Activated CD8-positive, alpha-beta memory T cell treated with anti-CD3 and anti-CD28 coated beads, Interleukin-2, amount 50 U/mL, for 4 hours (primary cell): ENCODE measurements around the gene RDH8.

Experiments used
- DNase-seq: peaks from one replicate; pipeline ENCODE4 v3.0.0-alpha.2; 2020

Gene RDH8, protein sequence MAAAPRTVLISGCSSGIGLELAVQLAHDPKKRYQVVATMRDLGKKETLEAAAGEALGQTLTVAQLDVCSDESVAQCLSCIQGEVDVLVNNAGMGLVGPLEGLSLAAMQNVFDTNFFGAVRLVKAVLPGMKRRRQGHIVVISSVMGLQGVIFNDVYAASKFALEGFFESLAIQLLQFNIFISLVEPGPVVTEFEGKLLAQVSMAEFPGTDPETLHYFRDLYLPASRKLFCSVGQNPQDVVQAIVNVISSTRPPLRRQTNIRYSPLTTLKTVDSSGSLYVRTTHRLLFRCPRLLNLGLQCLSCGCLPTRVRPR

GRCh38 chr19:10013316-10013715, at the start of gene RDH8:
RDH8 (plus strand) TSS chr19:10013483; CDS start chr19:10013498, 15 bp downstream.
- DNase-seq: no peak

- DNase-seq: no peak
These were observed 47.3 kb upstream of the RDH8 start for GRCh38 chr19:9966024-9966423.

DNA sequence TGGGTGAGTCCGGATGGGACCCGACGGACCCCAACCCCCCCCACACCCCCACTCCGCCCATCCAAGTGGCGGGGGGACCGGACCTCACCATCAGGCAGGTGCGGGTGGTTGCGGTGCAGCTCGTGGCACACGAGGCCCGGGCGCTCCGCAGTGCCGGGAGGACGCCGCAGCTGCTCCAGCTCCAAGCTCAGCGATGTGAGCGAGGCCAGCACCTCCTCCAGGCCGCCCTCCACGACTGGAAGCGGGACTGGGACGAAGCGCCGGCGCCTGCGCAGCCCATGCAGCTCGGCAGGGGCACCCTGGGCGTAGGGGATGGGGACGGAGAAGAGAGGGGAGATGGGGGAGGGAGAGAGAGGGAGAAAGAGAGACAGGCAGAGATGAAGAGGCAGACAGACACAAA, 46.8 kb upstream of the RDH8 start:
- no peak for DNase-seq

GRCh38 chr19:9967326-9967725, 46.0 kb upstream of the RDH8 start:
- no peak for DNase-seq

- DNase-seq: no peak
These were observed 44.2 kb upstream of the RDH8 start for GRCh38 chr19:9968820-9969687.

DNA sequence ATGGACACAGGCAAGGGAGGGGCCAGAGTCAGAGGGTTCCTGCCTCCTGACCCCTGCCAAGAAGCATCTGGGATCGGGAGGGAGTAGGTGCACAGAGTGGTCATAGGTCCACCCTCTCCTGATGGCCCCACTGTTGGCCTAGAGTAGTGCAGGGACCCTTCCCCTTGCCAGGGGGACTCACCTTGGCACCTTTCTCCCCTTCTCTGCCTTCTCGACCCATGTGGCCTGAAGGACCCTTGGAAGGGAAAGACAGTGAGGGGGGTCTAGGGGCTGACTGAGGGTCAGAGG, 43.7 kb upstream of the RDH8 start:
- DNase-seq: no peak

- DNase-seq: no peak
These were observed 42.8 kb upstream of the RDH8 start for GRCh38 chr19:9970481-9970880.

DNA sequence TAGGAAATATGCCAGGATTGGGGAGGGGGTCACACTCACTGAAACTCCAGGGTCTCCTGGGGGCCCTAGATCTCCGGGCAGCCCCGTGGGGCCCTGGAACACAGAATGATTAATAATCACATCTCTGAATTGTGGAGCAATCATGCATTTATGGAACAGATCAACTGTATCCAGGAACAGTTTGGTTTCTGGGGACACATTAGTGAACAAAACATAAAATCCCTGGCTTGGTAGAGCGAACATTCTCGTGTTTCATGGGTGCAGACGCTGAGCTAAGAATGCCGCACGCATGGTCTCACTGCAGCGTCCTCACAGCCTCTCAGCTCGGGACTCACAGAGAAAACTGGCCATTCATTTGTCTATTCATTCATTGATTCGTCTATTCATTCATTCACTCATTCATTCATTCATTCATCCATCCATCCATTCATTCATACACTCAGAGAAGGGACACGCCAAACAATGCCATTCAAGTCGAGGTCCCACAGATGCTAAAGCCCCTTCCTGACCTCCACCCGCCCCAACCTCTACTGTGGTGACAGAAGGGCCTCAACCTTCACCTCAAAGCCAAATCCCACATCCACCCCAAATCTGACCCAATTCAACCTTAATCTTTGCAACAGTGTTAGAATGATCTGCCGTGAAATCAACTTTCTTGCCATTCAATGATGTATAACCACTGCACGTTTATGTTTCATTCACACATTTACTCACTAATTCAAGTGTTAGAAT, 42.0 kb upstream of the RDH8 start:
- no peak for DNase-seq

GRCh38 chr19:9972103-9972502, 41.2 kb upstream of the RDH8 start:
- DNase-seq: no peak

GRCh38 chr19:9981406-9982260, 31.6 kb upstream of the RDH8 start:
- DNase-seq: no peak

GRCh38 chr19:9986787-9987281, 26.4 kb upstream of the RDH8 start:
- no peak for DNase-seq

- no peak for DNase-seq
These were observed 23.8 kb upstream of the RDH8 start for GRCh38 chr19:9989504-9989903.

GRCh38 chr19:9991425-9992191, 21.7 kb upstream of the RDH8 start:
- DNase-seq: no peak

DNA sequence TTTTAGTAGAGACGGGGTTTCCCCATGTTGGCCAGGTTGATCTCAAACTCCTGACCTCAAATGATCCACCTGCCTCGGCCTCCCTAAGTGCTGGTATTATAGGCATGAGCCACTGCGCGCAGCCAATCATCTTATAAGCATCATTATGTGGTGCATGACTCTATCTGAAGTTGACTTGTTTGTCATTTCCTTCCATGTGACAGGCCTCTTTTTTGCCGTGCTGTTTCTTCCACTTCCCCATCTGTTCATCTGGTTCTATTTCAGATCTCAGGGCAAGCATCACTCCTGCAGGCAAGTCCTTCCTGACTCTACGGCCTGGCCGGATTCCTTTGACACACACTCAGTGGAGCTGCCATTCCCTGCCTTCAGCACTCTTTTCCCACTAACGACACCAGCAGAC, 18.2 kb upstream of the RDH8 start:
- no peak for DNase-seq

GRCh38 chr19:9995999-9996398, 17.3 kb upstream of the RDH8 start:
- DNase-seq: no peak

DNA sequence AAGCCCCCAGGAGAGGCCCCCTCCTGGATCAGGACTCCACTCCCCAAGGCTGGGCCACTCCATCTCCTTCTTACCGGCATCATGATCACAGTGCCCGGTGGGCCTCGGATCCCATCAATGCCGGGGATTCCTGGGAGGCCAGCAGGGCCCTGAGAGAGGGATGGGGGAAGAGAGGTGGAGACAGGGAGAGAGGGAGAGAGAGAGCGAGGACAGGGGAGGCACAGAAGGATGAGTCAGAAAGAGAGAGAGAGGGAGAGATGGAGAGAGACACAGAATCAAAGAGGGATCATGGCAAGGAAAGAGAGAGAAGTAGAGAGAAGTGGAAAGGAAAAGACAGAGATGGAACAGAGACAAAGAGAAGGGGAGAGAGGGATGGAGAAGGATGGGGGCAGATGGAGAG, 16.7 kb upstream of the RDH8 start:
- no peak for DNase-seq

DNA sequence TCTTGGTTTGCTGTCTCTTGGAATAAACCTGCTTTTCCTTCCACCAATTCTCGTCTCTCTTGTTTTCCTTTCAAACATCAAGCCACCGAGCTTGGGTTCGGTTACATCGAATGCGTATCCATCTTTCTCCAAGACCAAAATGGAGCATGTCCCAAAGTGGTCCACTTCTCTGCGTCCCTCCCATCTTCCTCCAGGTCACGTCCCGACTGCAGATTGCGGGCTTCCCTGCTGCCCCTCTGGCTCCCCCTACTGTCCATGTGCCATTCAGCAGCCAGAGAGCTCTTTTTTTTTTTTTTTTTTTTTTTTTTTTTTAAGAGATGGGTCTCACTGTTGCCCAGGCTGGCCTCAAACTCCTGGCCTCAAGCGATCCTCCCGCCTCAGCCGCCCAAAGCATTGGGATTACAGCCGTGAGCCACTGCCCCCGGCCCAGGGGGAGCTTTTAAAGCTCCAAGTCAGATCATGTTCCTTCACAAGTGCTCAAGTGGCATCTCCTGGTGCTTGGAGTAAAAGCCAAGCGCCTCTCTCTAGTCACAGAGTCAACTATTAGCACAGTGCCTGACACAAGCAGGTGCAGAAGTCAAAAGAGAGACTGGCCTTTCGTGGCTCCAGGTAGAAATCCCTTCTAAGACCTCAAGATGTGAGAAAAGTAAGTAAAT, 13.0 kb upstream of the RDH8 start:
- peak; percentile 64 for DNase-seq

DNA sequence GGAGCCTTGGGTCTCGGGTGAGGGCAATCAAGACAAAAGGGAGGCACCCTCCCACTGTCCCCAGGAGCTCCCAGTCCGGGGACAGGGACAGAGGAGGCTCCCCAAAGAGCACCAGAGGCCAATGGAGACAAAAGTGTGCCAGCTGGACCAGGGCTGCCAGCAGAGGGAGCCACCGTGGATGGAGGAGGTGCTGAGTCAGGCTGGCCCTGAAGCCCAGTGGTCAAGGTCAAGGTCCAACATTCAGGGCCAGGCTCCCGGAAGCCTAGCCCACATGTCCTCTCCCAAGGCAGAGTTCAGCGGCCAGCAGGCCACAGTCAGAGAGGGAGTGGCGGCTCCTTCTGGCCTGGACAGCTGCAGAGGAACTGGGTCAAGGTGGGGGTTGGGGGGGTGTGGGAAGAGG, 11.4 kb upstream of the RDH8 start:
- no peak for DNase-seq

- no peak for DNase-seq
These were observed 10.0 kb upstream of the RDH8 start for GRCh38 chr19:10003271-10003670.

DNA sequence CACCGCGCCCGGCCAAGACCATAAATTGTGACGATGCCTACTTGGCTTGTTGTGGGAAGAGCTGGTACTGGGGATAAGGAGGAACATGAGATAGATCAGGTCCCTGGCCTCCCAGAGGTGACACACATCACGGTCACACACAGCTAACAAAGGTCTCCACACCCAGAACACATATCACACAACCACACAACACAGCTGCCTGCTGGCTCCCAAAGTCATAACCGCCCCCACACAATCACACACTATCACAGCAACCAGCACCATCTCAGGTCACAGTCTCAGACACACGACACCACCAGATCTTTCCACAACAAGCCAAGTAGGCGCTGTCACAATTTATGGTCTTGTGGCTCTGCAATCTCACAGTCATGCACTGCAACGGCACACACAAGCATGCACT, 8.7 kb upstream of the RDH8 start:
- DNase-seq: no peak

GRCh38 chr19:10005632-10006334, 7.5 kb upstream of the RDH8 start:
- no peak for DNase-seq
